GM21390 (cell line): ENCODE measurements around the gene RYK.
"Not testable (repeated sequence)": the region's sequence is repeated elsewhere in the genome, so short reads cannot be mapped to it uniquely, and the experiment has no call there.

Experiments used
- ATAC-seq: cut with Tn5 transposase; IDR thresholded peaks from one replicate; pipeline ENCODE4 v1.9.1; 2021; ENCODE audit not compliant: unreplicated experiment

RYK gene

DNA sequence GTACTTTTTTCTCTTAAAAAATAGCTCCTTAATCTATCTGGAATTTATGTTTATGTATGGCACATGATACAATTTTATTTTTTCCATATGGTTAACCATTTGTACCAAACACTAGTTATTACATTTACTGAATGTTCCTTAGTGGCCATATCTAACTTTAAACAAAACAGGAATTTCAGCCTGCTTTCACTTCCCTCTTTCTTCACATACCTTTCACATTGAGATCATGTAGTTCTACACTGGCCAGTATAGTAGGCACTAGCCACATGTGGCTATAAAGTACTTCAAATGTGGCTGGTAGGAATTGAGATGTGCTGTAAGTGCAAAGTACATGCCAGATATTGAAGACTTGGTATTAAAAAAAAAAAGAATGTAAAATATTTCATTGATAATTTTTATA is 4.7 kb upstream of the RYK start:
- no peak for ATAC-seq

DNA sequence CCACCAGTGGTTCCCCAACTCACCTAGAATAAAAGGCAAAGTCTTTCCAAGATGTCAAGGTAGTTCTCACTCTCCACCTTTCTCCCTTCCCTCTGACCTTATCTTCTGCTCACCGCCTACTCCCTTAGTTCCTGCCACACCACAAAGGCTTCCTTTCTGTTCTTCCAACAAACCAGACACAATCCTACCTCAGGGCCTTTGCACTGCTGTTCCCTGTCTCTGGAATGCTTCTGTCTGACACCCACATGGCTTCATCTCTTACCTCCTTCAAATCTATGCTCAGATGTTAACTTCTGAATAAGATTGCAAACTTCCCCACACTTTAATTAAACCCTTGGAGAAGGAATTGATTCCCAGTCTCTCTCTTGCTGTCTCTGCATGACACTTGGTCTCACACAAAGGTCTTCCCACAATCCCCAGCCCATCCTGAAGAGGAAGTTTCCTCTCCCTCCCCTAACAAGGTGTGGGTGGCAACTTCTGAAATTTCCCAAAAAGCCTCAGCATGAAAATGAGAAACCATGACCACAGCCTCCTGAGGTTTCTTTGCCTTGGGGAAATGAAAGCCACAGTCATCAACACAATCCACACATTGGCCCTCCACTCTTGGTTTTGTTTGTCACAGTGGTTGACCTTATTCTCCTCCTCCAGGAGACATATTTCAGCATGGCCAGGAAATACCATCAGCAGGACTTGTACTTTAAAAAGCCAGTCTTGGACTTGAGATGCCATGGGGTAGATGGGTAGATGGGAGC is 3.0 kb upstream of the RYK start:
- ATAC-seq, result no peak

DNA sequence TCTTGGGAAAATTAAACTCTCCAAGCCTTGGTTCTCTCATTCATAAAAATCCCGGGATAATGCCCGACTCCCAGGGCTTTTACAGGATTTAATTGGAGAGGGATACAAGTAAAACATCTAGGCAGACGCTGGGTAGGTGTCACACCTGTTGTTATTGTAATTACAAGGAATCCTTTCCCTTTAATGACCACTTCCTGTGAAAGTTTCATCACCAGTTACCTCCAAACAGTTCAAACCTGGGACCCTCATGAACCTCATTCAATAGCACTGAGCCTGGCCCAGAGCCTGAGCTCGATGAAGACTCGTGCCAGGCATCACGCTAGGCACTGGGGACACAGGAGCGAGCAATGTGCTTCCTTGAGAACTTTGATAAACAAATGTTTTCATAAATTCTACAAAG is 2.1 kb upstream of the RYK start:
- ATAC-seq, result no peak

DNA sequence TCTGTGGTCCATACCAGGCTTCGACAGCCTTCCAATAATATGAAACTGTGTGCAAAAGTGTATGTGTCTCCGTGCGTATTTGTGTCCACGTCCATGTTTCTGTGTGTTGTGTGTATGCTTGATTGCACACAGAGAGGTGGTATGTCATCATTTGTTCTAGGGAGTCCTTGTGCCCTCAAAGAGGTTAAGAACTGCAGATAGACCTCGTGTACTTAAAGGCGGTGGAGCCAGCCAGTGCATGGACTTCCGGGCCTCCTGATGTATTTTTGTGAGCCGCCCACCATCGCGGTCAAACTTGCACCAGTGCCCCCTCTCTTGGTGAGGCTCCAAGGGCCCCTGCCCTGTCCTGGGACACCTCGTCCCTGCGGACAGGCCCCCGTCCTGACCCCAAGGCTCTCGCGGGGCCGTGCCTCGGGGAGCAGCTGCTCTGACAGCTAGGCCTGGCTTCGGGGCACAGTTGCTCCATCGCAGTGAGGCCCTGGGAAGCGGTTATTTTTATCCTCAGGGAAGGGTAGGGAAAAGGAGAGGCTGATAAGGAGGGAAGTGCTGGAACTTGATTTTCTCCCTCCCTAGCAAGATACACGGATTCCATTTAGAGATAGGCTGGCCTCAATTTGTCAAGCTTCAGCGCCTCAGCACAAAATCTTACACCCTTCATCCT is 1.2 kb upstream of the RYK start:
- ATAC-seq, result no peak

DNA sequence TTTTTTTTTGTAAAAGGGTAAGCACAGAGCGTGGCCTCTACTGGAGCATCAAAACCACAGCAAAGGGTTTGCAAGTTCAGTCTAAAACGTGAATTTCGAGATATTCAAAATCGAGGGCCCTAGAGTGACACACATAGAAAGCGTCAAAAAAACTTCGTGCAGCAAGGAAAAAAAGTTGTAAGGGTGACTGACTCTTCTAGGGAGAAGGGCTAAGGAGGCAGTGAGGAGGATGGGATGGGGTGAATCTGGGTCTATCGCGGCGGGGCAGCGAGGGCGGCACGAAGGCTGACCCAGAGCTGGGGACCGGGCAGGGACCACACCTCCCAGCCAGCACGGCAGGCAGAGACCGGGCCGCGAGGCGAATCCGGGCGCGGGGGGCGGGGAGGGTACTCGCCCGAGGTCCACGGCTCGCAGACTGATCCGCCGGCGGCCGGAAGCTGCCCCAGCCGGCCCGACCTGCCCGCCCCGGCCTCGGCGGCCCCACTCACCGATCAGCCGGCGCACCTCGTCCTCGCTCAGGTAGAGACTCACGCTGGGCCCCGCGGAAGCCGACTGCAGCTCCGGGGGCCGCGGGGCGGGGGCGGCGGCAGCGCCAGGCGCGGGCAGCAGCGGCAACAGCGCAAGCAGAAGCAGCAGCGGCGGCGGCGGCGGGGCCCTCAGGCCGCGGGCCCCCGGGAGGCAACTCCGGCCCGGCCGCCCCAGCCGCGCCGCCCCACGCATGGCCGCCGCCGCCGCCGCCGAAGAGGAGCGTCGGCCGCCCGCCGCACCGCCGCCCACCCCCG is 533 bp downstream of the RYK start:
- ATAC-seq, result peak; percentile 52

DNA sequence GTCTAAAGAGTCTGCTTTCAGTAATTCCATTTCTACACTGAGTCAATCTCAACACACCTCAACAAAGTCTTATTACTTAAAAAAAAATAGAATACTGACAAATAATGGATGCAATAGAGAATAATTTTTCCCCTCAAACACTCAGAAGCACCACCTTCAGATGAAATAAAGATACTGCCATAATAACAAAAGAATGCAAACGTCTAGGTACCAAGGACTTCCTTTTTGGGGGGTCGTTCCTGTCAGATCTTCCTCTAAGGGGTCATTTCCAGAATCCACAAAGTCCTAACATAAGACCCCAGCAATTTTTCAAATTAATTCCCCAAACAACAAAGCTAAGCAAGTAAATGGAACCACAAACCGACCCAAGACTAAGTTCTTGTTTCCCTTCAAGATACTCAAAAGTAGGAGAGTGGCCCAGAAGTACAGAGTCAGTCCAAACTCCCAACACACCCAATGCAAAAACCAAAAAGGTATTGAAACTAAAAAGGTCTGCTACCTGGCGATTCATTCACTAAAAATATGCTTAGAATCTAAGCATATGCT is 1.3 kb downstream of the RYK start:
- ATAC-seq, result no peak

DNA sequence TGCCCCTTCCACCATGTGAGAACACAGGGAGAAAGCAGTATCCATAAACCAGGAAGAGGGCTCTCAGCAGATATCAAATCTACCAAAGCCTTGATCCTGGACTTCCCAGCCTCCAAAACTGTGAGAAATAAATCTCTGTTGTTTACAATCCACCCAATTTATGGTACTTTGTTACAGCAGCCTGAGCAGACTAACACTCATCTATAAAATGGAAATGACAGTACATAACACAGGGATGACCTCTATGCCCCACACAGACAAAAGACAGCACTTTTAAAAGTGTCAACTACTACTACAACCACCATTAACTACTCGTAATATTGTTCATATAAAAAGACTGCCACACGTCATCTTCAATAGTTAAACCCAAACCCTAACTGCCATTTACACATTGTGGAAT is 5.7 kb downstream of the RYK start:
- ATAC-seq, result no peak

DNA sequence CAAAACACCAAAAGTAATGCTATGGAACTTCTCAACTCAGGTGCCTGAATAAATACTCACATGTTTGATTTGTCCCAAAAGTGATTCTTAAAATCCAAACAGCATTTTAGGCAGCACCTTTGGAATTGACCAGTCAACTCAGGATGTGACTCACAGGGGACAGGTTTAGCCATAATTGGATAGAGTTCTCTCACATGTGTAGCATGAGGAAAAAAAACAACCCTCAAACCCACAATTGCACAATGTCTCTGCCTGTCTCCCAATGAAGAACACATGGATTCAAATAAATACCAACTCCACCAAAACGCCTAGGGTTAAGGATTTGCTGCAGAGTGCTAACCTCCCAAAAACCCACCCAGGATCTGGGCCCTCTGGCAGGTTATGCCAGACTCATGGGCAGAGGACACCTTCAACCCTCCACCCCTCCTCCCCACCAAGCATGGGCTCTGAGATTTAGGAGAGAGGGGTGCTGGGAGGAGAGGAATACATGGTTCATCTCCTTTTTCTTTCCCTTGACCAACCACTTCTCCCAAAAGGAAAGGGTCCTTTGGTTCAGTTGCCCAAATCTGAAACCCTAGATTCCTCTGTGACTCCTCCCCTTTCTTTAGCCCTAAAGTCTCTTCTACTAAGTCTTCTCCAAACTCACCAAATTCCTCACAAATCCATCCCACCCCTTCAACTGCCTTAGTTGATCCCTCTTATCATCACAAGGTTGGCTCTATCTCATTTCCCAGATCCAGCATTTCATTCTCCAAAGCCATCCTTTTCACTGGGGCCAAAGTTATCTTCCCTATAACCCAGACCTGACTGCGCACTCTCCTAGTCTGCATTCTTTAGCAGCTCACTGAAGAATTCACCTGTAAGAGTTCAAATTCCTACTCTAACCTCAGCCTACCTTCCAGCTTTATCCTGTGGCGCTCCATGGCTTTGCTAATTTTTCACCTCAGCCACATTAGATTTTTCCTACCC is 7.7 kb downstream of the RYK start:
- ATAC-seq, result no peak

DNA sequence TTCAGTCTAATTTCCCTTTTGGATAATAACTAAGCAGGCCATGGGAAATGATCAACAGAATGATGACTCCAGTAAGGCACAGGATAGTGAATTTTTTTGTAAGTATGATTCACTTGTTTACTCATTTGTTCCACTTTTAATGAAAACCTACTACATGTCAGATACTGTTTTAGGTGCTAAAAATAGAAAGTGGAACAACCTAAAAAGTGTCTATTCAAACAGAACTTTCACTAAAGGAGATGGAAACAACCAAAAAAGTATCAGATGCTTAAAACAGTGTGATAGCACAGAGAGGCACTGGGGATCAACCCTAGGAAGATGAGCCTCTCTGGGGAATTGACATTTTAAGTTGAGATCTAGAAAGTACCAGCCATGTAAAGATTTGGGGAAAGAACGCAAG is 11.1 kb downstream of the RYK start:
- peak; percentile 56 for ATAC-seq

DNA sequence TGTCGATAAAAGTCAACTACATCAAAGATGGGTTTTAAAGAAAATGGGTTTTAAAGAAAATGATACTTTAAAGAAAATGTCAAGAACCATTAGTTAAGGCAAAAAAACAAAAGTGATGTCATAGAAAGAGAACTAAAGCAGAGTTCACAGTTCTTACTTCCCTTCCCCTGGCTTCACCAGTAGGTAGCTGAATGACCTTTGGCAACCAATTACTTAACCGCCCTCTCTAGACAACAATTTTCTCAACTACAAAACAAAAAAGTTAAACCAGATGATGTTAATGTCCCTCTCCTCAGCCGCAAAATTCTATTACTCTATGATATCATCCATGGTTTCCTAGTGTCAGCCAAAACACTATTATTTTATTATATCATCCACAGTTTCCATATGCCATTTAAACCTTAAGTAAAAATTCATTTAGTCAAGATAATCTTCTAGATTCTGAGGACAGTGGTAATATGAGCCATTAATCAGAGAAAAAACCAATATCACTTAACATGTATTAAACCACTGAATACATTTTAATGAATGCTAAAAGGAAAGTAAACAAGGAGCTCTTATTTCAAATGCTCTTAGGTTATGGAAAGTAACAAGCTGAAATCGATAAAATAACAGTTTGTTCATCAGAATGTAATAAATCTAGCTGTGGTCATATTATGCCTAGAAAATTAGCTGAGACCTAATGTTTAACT is 13.1 kb downstream of the RYK start:
- no peak for ATAC-seq

DNA sequence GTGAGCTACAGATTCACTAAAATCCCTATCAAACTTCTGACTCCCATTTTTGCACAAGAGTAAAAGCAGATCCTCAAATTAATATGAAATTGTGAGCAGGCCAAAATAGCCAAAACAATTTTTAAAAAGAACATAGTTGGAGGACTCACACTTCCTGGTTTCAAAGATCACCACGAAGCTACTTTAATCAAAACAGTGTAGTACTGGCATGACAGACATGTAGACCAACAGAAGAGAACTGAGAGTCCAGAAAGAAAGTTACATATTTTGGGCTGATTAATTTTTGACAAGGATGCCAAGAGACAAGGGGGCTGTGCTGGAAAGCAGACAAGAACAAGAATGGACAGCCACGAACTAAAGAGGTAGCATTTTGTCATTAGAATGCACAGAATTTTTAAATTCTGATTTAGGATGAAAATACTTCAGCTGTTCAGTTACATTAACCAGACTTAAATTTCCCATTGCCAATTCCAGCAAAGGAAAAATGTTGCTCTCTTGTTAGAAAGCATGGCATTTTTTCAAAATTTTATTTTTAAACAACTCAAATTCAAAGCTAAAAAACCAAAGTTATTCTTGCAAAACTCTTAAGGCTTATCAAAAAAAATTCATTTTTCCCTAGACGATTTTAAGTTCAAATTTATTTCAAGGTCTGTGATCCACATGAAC is 14.0 kb downstream of the RYK start:
- ATAC-seq, result peak; percentile 61

DNA sequence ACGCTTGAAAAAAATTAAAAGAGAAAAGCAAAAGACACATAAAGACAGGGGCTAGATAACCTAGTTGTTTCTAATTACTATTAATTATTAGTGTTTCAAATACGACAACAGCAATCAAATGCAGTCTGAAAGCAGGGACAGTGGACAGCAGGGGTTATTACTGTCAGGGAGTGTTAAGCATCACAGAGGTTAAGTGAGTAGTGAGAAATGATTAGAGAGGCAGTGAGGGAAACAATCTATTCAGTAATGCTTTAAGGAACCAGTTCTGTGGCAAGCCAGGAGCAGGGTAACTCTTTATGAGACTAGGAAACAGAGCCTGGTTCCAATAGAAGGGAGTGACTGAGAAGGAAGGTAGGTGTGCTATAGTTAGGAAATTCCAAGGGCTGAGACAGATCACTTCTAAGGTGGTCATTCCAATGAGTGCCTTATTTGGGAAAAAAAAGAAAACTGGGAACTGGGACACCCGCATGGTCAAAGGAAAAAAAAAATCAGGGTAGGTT is 15.0 kb downstream of the RYK start:
- ATAC-seq, result no peak

DNA sequence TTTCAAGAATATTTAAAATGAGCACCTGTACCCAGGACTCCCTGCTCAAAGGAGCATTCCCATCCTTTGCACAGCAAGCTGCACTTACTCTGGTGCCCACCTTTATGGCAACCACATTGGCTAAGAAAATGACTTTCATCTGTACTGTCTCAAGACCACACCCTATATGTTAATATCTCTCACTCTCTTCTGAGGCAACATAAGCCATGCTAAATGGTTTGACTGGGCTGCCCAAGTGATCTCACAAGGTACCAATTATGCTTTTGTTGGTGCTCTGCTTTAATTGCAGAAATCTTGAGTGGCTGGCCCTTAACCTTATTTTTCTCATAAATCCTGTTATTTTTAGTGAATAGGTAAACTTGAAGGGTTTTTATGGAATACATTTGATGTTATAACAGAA is 17.7 kb downstream of the RYK start:
- ATAC-seq, result no peak

DNA sequence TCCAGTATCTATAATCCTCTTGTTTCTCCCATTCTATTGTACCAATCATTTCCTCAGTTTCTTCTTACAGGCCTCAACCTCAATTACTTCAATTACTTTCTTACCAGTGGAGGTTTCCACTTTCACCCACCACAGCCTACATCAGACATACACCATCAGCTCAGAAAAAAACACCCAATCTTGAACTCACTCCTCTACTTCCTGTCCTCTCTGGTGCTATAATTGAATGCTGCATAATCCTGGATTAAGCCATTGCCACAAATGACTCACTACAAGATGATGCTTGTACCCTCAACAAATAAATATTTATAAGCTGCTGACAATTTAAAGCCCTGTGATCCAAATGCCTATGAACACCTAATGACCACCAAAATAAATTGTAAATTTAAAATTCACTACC is 18.5 kb downstream of the RYK start:
- no peak for ATAC-seq

DNA sequence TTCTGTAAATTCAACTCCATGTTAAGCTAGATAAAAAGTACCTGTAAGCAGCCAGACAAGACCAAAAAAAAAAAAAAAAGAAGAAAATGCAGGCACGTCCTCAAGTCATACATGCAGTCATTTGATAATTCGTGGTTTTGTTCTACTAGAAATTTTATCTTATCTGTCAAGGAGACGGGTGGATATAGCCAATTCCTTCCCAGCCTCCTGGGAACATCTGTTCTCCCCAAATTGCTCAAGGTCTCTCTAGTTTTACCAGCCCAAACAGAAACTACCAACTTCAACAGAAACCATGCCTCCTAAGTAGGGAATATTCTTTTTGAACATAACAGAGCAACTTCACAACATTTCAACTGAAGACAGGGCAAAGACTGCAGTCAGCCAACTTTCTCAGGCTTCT is 19.5 kb downstream of the RYK start:
- no peak for ATAC-seq

DNA sequence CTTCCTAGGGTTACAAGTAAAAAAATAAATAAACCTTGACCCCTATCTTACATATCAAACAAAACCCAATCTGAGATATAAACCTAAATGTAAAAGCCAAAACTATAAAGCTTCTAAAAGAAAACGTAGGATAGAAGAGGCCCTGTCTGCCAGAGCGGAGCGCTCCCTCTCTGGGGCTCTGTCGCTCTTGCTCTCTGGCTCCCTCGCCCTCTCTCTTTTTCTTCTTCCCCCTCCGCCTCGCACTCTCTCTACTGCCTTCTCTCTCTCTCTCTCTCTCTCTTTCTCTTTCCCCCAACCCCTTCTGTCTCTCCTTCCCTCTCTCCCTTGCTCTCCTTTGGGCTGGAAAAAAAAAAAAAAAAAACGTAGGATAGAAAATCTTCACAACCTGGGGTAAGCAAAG is 21.6 kb downstream of the RYK start:
- no peak for ATAC-seq

DNA sequence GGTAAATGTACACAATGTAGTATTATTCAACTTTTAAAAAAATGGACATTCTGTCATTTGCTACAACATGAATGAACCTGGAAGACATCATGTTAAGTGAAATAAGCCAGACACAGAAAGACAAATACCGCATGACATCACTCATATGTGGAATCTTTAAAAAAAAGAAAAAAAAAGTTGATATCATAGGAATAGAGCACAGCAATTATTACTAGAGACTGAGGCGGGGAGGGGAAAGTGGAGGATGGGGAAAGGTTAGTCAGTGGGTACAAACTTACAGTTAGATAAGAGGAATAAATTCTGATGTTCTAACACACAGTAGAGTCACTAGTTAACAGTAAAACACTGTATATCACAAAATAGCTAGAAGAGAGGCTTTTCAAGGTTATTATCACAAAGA is 22.2 kb downstream of the RYK start:
- no peak for ATAC-seq

DNA sequence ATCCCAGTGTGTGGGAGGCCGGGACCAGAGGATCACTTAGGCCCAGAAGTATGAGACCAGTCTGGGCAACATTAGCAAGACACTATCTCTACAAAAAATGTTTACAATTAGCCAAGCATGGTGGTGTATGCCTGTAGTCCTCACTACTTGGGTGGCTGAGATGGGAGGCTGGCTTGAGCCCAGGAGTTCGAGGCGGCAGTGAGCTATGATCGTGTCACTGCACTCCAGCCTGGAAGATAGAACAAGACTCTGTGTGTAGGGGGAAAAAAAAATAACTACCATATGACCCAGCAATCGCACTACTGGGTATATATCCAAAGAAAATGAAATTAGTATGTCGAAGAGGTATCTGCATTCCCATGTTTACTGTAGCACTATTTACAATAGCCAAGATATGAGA is 22.6 kb downstream of the RYK start:
- no peak for ATAC-seq

DNA sequence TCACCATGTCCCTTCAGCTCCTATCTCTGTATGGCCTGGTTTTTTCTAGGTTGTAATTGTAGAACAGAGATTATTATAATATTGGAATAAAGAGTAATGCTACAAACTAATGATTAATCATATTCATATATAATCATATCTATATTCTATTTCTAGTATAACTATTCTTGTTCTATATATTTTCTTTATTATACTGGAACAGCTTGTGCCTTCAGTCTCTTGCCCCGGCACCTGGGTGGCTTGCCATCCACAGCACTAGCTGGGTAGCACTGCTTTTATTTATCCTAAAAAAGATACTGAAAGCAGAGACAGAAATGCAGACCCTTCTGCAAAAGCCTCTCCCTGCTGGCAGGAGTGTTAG is 25.9 kb downstream of the RYK start:
- ATAC-seq, result not testable (repeated sequence)
